Pancreas (tissue), 10 donors: ENCODE measurements around the gene ZNF415. TPM values are rescaled to one million over a fixed set of nuclear protein-coding genes. Genes with fewer than 3 reads are reported as not detected.

Experiments
- ATAC-seq, 4 donors: fragments of 200-7000 bp; cut with Tn5 transposase; one replicate each; pipeline versions ENCODE4 v1.8.0 to v1.9.1; 2020; ENCODE audit warnings: mild to moderate bottlenecking in 4 of 4, moderate library complexity in 4 of 4
- DNase-seq, 6 donors: peaks; one replicate each; pipeline ENCODE4 v3.0.0-alpha.2; 2020
- FAIRE-seq: peaks from 2 replicates; lab custom pipeline; 2012; peaks lifted over from hg19 to GRCh38; lab: Jason Lieb, UNC
- H3K27ac ChIP-seq, 4 donors: fragments of 200-600 bp; sonication (generic); 1 replicate in 3 of 4; 2 replicates in 1 of 4; pipeline versions ENCODE4 v1.5.0 to v1.8.0; 2020
- H3K27me3 ChIP-seq, 4 donors: fragments of 200-600 bp; one replicate each; pipeline ENCODE4 v1.8.0; 2021
- H3K36me3 ChIP-seq, 3 donors: fragments of 200-600 bp; sonication (generic) in 1 of 3; one replicate each; pipeline versions ENCODE4 v1.5.0 to v1.8.0; 2020 to 2021
- H3K4me1 ChIP-seq, 3 donors: fragments of 200-600 bp; one replicate each; pipeline ENCODE4 v1.8.0; 2021
- H3K4me3 ChIP-seq, 4 donors: fragments of 200-600 bp; sonication (generic) in 2 of 4; one replicate each; pipeline versions ENCODE4 v1.5.0 to v1.8.0; 2020 to 2021
- H3K9me3 ChIP-seq, 4 donors: fragments of 200-600 bp; one replicate each; pipeline ENCODE4 v1.8.0; 2021
- WGBS, 2 donors: extraction: QIAGEN DNeasy Blood & Tissue Kit; methylation state at CpG; one replicate each; pipeline ENCODE4 v1.1.7; 2013; 5-methylcytosine and 5-hydroxymethylcytosine counted together
- intact Hi-C, 3 donors: fragments of 100-400 bp; cut with DNase I; formaldehyde crosslinking; loops; one replicate each; pipeline versions ENCODE4 v1.11.1 to v1.14.2; 2022
- polyA plus RNA-seq, 2 donors: library from polyadenylated mRNA; stranded (reverse); fragments of 200-250 nt; gene quantifications; one replicate each; pipeline ENCODE4 v1.2.3, GENCODE V29; 2013
- total RNA-seq, 6 donors: library from RNA; stranded (reverse); fragmentation: NEBNext Ultra II Directional in 4 of 6; extraction: Animal tissue kit (Norgen Biotek cat#: 25700) in 4 of 6; gene quantifications; one replicate each; pipeline versions ENCODE4 v1.2.1 to v1.2.4, GENCODE V29; 2021 to 2023
- TF ChIP-seq, protein P1 (sequence below), 4 donors: fragments of 200-600 bp; sonication (generic) in 3 of 4; IDR thresholded peaks; one replicate each; pipeline versions ENCODE4 v1.5.0 to v1.8.0; 2021; ENCODE audit warnings: antibody characterized with exemption in 4 of 4
- donor health status: healthy with polysubstance abuse.
- donor health status: DM: no; HTN: no; CAD: no; lungs with moderate emphysema.
- donor health status: DM: no; HTN: no; CAD: no.
- donor health status: control.
- donor health status: control.
- donor health status: Bipolar disorder and iron deficiency.
- donor health status: DM: yes; HTN: yes; CAD: no.
- donor health status: DM: no; HTN: no; CAD: no.
- donor health status: DM: no; HTN: no; CAD: no.
- donor health status: DM: yes; HTN: yes; CAD: no.

ZNF415 gene
- total and polyA plus RNA-seq, 8 donors: 1.9 to 7.9 (median 4.7) TPM

DNA sequence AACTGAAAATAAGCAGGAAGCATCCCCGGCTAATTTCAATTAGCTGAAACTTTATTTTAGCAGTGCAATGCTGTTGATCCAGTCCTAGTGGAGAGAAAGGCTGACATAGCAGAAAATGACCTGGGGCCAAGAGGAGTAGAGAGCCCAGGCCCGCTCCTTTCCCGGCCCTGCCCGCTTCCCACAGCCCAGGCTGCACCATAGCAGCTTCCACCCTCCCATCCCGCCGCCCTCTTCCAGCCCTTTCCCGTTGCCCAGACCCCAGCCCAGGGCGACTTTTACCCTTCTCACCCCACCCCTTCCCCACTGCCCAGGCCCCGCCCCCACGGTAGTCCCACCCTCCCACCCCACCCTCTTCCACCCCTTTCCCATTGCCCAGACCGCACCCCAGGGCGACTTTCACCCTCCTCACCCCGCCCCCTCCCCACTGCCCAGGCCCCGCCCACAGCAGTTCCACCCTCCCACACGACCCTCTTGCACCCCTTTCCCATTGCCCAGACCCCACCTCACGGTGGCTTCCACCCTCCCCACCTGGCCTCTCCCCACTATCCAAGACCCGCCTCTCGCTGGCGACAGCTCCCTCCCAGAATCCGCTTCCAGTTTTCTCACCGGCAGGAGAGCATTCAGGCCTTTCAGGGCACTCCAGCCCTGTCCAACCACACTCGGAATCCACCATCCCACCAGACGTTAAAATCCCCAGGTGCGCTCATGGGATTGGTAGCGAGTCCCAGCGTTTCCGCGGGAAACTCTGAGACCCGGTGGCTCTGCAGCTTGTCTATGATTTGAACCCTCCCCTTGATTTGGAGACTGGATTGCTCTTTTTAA is 37.7 kb downstream of the ZNF415 start:
- Histone ChIP-seq H3K4me3 (no peak overlapping the region), H3K36me3 (peaks cover 0 to 16% (median 6%) of the 10 kb centered on the region in 3 donors), H3K27ac (no peak overlapping the region), H3K9me3 (no peaks in the 10 kb centered on the region), H3K27me3 (no peaks in the 10 kb centered on the region), H3K4me1 (no peaks in the 10 kb centered on the region)
- TF ChIP-seq, protein P1, sequence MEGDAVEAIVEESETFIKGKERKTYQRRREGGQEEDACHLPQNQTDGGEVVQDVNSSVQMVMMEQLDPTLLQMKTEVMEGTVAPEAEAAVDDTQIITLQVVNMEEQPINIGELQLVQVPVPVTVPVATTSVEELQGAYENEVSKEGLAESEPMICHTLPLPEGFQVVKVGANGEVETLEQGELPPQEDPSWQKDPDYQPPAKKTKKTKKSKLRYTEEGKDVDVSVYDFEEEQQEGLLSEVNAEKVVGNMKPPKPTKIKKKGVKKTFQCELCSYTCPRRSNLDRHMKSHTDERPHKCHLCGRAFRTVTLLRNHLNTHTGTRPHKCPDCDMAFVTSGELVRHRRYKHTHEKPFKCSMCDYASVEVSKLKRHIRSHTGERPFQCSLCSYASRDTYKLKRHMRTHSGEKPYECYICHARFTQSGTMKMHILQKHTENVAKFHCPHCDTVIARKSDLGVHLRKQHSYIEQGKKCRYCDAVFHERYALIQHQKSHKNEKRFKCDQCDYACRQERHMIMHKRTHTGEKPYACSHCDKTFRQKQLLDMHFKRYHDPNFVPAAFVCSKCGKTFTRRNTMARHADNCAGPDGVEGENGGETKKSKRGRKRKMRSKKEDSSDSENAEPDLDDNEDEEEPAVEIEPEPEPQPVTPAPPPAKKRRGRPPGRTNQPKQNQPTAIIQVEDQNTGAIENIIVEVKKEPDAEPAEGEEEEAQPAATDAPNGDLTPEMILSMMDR (IDR thresholded peaks at IDR 0.05): no peak
- no peak for FAIRE-seq
- 83 to 85% methylated on average over 29 of the region's 29 CpGs for WGBS, 2 donors
- DNase-seq: no peak
- ATAC-seq: no peak
- intact Hi-C loops: no loop called here

DNA sequence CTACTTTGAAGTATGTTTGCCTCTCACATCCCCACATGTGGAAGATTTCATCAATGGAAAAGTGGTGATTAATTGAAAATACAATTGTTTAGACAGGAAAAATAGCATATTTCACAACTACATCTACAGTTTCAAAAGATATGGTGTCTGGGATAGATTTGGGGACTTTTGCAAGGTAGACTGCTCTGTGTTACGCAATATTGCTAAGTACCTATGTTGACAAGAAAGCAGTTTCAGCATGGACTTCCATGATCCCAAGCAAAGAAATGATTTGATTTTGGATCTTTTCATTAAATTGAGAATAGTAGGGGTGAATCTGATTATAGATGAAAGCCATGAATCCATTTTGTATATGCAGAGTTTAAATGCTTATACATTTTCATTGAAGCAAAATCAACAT is 40.0 kb downstream of the ZNF415 start:
- TF ChIP-seq, protein P1 (IDR thresholded peaks at IDR 0.05): no peak
- Histone ChIP-seq H3K4me1 (no peaks in the 10 kb centered on the region), H3K9me3 (no peaks in the 10 kb centered on the region), H3K36me3 (peaks cover 0 to 19% (median 6%) of the 10 kb centered on the region in 3 donors), H3K27me3 (no peaks in the 10 kb centered on the region), H3K27ac (no peak overlapping the region), H3K4me3 (no peak overlapping the region)
- ATAC-seq: no peak
- no peak for DNase-seq
- FAIRE-seq: no peak
- WGBS, 2 donors: 0 to 93% methylated on average over 1 of the region's 1 CpG
- intact Hi-C loops: no loop called here

DNA sequence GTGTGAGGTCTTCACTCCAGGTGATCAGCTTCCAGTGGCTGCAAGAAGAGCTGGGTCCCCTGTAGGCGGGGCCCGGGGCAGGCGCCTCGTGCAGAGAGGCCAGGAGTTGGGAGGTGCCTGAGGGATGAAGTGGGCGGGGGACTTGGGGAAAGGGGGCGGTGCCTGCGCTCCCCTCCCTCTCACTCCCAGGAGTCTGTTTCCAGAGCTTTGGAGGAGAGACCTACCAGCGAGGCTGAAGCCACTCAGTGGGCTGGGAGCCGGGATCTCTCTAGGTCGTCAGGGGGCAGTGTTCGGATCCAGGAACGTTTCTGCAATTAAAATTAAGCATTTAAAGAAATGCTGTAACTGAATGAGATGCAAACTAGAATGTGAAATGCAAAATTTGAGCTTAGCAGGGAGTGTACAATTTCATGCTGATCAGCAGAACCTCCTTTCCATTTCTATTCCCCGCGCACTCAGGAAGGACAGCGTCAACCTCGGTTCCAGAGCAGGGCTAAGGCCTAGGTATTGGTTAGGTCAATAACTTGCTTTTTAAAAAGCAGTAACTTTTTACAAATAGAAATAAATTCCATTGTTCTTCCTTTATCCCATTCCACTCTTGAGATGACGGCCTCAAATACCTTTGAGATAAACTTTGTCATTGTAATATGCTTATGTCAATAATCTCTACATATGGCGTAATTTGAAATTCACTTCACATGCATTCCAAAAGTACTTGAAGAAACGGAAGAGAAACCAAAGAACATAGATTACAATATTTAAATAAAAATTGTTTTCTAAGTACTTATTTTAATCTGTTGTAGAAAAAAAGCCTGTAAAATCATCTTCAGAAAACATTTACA is 41.1 kb downstream of the ZNF415 start:
- Histone ChIP-seq H3K4me3 (no peak overlapping the region), H3K36me3 (peaks cover 0 to 19% (median 6%) of the 10 kb centered on the region in 3 donors), H3K27ac (no peak overlapping the region), H3K4me1 (no peaks in the 10 kb centered on the region), H3K9me3 (no peaks in the 10 kb centered on the region), H3K27me3 (no peaks in the 10 kb centered on the region)
- TF ChIP-seq, protein P1 (IDR thresholded peaks at IDR 0.05): no peak
- no peak for FAIRE-seq
- ATAC-seq: no peak
- DNase-seq: no peak
- WGBS, 2 donors: 93 to 95% methylated on average over 19 of the region's 19 CpGs
- intact Hi-C loops: no loop called here

DNA sequence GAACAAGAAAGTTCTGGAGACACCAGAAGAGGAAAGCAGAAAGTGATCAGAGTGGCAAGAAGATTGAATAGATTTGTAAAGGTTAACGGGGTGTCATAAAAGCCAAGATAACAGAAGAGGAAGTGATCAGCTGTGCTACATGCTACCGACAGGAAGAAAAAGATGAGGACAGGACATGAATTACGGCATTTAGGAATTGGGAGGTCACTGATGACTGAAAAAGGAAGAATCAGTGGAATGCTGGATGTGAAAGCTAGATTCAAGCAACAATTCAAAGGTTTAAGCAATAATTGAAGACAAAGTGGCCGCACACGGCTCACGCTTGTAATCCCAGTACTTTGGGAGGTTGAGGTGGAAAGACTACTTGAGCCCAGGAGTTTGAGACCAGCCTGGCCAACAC is 44.6 kb downstream of the ZNF415 start:
- intact Hi-C loops: no loop called here
- 87 to 92% methylated on average over 6 of the region's 6 CpGs for WGBS, 2 donors
- no peak overlapping the region for H3K27ac ChIP-seq

More for the DNA sequence above, 44.6 kb downstream of the ZNF415 start:
- FAIRE-seq (no peak), DNase-seq (no peak), ATAC-seq (no peak)
- Histone ChIP-seq H3K4me1 (no peaks in the 10 kb centered on the region), H3K36me3 (peaks cover 0 to 32% (median 6%) of the 10 kb centered on the region in 3 donors), H3K27me3 (no peaks in the 10 kb centered on the region), H3K9me3 (no peaks in the 10 kb centered on the region), H3K4me3 (no peak overlapping the region)
- TF ChIP-seq, protein P1 (IDR thresholded peaks at IDR 0.05): no peak
